Measurements from ENCODE around the gene ASTN2.

Gene ASTN2

GRCh38 chr9:117300371-117301110, 114.3 kb downstream of the ASTN2 start:
- no peak for DNase-seq (ENCODE audit: low spot score)

- DNase-seq (ENCODE audit: low spot score) = no peak
Observed at GRCh38 chr9:117296453-117296852, 118.4 kb downstream of the ASTN2 start.

- DNase-seq (ENCODE audit: low spot score) = no peak
Observed at GRCh38 chr9:117293206-117294114, 121.4 kb downstream of the ASTN2 start.

GRCh38 chr9:117290856-117291622, 123.8 kb downstream of the ASTN2 start:
- DNase-seq (ENCODE audit: low spot score) = no peak

- DNase-seq (ENCODE audit: low spot score) = no peak
Observed at GRCh38 chr9:117290306-117290840, 124.5 kb downstream of the ASTN2 start.

- no peak for DNase-seq (ENCODE audit: low spot score)
Observed at GRCh38 chr9:117286245-117286644, 128.6 kb downstream of the ASTN2 start.

- no peak for DNase-seq (ENCODE audit: low spot score)
Observed at GRCh38 chr9:117284414-117284813, 130.4 kb downstream of the ASTN2 start.

- DNase-seq (ENCODE audit: low spot score) = no peak
Observed at GRCh38 chr9:117282541-117282940, 132.3 kb downstream of the ASTN2 start.

GRCh38 chr9:117278471-117279035, 136.3 kb downstream of the ASTN2 start:
- no peak for DNase-seq (ENCODE audit: low spot score)

GRCh38 chr9:117278020-117278419, 136.8 kb downstream of the ASTN2 start:
- no peak for DNase-seq (ENCODE audit: low spot score)

GRCh38 chr9:117276444-117276843, 138.4 kb downstream of the ASTN2 start:
- no peak for DNase-seq (ENCODE audit: low spot score)

- no peak for DNase-seq (ENCODE audit: low spot score)
Observed at GRCh38 chr9:117273612-117274011, 141.2 kb downstream of the ASTN2 start.

- no peak for DNase-seq (ENCODE audit: low spot score)
Observed at GRCh38 chr9:117268847-117269446, 145.9 kb downstream of the ASTN2 start.

GRCh38 chr9:117266855-117267497, 147.9 kb downstream of the ASTN2 start:
- no peak for DNase-seq (ENCODE audit: low spot score)

GRCh38 chr9:117265253-117265652, 149.6 kb downstream of the ASTN2 start:
- no peak for DNase-seq (ENCODE audit: low spot score)

- DNase-seq (ENCODE audit: low spot score) = no peak
Observed at GRCh38 chr9:117258184-117258866, 156.5 kb downstream of the ASTN2 start.

GRCh38 chr9:117253261-117253660, 161.6 kb downstream of the ASTN2 start:
- DNase-seq (ENCODE audit: low spot score) = no peak

GRCh38 chr9:117250610-117251215, 164.1 kb downstream of the ASTN2 start:
- no peak for DNase-seq (ENCODE audit: low spot score)

GRCh38 chr9:117249799-117250198, 165.1 kb downstream of the ASTN2 start:
- DNase-seq (ENCODE audit: low spot score) = no peak

GRCh38 chr9:117247266-117247665, 167.6 kb downstream of the ASTN2 start:
- peak; percentile 25 for DNase-seq (ENCODE audit: low spot score)

Measured in HuH-7 (cell line).